ENCODE results near the gene MON2. TPM values are rescaled to one million over a fixed set of nuclear protein-coding genes. Genes with fewer than 3 reads are reported as not detected.

MON2 gene
- total RNA-seq, 1 experiment from 2014 or later: 30.1 TPM

DNA sequence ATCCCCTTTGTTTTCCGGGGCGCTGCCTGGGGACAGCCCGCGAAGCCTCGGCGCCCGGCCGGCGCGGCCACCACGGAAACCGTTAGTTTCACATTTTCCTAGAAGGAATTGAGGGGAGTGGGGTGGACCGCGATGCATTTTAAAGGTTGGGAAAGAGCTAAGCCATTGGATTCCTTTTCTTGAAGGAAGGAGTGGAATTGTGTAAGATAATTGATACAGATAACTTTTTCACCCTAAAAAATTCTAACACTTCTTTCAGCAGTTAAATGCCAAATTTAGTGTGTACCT lies 137.1 kb downstream of the MON2 start:
- peaks cover 26% of the 10 kb centered on the region for H3K4me1 ChIP-seq (ENCODE audit: control insufficient read depth, insufficient read depth, low read length)
- intact Hi-C loops (cut with micrococcal nuclease; ENCODE audit: unreplicated experiment): loop anchor here (5.0 to 10.0 kb wide), 2 partner anchors 189 to 461 kb away; no protein-coding TSS in a partner anchor
- no peaks in the 10 kb centered on the region for H3K9me3 ChIP-seq (ENCODE audit: control insufficient read depth, insufficient read depth, low read depth, low read length)
- CTCF ChIA-PET: interaction anchor here (1.3 kb wide), 1 partner anchor 190 kb away, joined by 10 read pairs; no protein-coding TSS in a partner anchor
- no peak for DNase-seq (ENCODE audit: low read depth, low spot score)
- H3K27me3 ChIP-seq (ENCODE audit: control insufficient read depth, insufficient read depth, low read length): no peaks in the 10 kb centered on the region
- peak overlapping the region; percentile 94 for H3K27ac ChIP-seq (ENCODE audit: low read length)
- no peak for ATAC-seq
- POLR2A ChIA-PET: interaction anchor here (0.5 to 1.0 kb wide), 5 partner anchors 31 to 329 kb away, joined by 3 to 10 read pairs (median 4); no protein-coding TSS in a partner anchor
- H3K36me3 ChIP-seq (ENCODE audit: control insufficient read depth, insufficient read depth, low read length): no peaks in the 10 kb centered on the region
- no TSS peak for BruUV-seq (replicated peaks)
- peak overlapping the region; percentile 89 to 98 for H3K4me3 ChIP-seq (ENCODE audit: low read depth in 2 of 2, low read length in 2 of 2)
- TF ChIP-seq TCF7L2 (IDR thresholded peaks at IDR 0.05; ENCODE audit: low read depth, low read length) (no peak), SIN3A (IDR thresholded peaks at IDR 0.05; ENCODE audit: borderline replicate concordance, insufficient read depth, low read depth, low read length) (no peak), POLR2AphosphoS5 (IDR thresholded peaks at IDR 0.05; ENCODE audit: low read depth, low read length) (no peak)
- TF ChIP-seq, protein P1, sequence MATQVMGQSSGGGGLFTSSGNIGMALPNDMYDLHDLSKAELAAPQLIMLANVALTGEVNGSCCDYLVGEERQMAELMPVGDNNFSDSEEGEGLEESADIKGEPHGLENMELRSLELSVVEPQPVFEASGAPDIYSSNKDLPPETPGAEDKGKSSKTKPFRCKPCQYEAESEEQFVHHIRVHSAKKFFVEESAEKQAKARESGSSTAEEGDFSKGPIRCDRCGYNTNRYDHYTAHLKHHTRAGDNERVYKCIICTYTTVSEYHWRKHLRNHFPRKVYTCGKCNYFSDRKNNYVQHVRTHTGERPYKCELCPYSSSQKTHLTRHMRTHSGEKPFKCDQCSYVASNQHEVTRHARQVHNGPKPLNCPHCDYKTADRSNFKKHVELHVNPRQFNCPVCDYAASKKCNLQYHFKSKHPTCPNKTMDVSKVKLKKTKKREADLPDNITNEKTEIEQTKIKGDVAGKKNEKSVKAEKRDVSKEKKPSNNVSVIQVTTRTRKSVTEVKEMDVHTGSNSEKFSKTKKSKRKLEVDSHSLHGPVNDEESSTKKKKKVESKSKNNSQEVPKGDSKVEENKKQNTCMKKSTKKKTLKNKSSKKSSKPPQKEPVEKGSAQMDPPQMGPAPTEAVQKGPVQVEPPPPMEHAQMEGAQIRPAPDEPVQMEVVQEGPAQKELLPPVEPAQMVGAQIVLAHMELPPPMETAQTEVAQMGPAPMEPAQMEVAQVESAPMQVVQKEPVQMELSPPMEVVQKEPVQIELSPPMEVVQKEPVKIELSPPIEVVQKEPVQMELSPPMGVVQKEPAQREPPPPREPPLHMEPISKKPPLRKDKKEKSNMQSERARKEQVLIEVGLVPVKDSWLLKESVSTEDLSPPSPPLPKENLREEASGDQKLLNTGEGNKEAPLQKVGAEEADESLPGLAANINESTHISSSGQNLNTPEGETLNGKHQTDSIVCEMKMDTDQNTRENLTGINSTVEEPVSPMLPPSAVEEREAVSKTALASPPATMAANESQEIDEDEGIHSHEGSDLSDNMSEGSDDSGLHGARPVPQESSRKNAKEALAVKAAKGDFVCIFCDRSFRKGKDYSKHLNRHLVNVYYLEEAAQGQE (IDR thresholded peaks at IDR 0.05; ENCODE audit: insufficient read depth in 1 of 2, low read depth in 2 of 2, low read length in 1 of 2): no peak
- TF ChIP-seq, protein P2, sequence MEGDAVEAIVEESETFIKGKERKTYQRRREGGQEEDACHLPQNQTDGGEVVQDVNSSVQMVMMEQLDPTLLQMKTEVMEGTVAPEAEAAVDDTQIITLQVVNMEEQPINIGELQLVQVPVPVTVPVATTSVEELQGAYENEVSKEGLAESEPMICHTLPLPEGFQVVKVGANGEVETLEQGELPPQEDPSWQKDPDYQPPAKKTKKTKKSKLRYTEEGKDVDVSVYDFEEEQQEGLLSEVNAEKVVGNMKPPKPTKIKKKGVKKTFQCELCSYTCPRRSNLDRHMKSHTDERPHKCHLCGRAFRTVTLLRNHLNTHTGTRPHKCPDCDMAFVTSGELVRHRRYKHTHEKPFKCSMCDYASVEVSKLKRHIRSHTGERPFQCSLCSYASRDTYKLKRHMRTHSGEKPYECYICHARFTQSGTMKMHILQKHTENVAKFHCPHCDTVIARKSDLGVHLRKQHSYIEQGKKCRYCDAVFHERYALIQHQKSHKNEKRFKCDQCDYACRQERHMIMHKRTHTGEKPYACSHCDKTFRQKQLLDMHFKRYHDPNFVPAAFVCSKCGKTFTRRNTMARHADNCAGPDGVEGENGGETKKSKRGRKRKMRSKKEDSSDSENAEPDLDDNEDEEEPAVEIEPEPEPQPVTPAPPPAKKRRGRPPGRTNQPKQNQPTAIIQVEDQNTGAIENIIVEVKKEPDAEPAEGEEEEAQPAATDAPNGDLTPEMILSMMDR (IDR thresholded peaks at IDR 0.05): no peak
- in situ Hi-C loops (cut with HindIII; ENCODE audit: low pct_unique_long_range_greater_than_20kb, low sequenced_read_pairs): loop anchor here (25.0 kb wide), 1 partner anchor 184 kb away; no protein-coding TSS in a partner anchor

DNA sequence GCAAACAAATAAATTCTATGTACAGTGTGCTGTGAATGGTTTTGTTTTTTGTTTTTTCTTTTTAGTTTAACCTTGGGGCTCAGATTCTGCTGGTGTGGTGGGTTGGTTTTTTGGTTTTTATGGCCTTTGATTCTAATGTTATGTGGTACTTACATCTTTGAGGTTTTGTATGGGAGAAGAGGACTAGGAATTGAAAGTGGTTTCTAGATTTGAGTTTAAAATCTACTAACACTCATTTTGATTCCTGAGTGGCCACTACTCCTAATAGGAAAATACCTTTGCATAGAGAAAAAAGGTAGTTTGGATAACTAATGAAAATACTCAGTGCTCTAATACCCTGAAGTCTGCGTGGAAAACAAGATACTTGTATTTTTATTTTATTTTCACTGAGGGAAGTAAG lies 137.7 kb downstream of the MON2 start:
- CTCF ChIA-PET: no interaction called here
- no TSS peak for BruUV-seq (replicated peaks)
- in situ Hi-C loops (cut with HindIII; ENCODE audit: low pct_unique_long_range_greater_than_20kb, low sequenced_read_pairs): loop anchor here (25.0 kb wide), 1 partner anchor 183 kb away; no protein-coding TSS in a partner anchor

More for the DNA sequence above, 137.7 kb downstream of the MON2 start:
- intact Hi-C loops (cut with micrococcal nuclease; ENCODE audit: unreplicated experiment): loop anchor here (5.0 to 10.0 kb wide), 2 partner anchors 188 to 460 kb away; no protein-coding TSS in a partner anchor
- Histone ChIP-seq H3K9me3 (ENCODE audit: control insufficient read depth, insufficient read depth, low read depth, low read length) (no peaks in the 10 kb centered on the region), H3K36me3 (ENCODE audit: control insufficient read depth, insufficient read depth, low read length) (no peaks in the 10 kb centered on the region), H3K27me3 (ENCODE audit: control insufficient read depth, insufficient read depth, low read length) (no peaks in the 10 kb centered on the region), H3K27ac (ENCODE audit: low read length) (peak overlapping the region; percentile 94), H3K4me3 (ENCODE audit: low read depth in 2 of 2, low read length in 2 of 2) (peak overlapping the region; percentile 89 to 98), H3K4me1 (ENCODE audit: control insufficient read depth, insufficient read depth, low read length) (peaks cover 30% of the 10 kb centered on the region)
- DNase-seq (ENCODE audit: low read depth, low spot score) (no peak), ATAC-seq (no peak)
- POLR2A ChIA-PET: interaction anchor here (0.5 to 1.0 kb wide), 3 partner anchors 105 to 330 kb away, joined by 3 to 4 read pairs (median 4); no protein-coding TSS in a partner anchor
- TF ChIP-seq, protein P2 (IDR thresholded peaks at IDR 0.05): no peak
- TF ChIP-seq POLR2AphosphoS5 (IDR thresholded peaks at IDR 0.05; ENCODE audit: low read depth, low read length) (no peak), TCF7L2 (IDR thresholded peaks at IDR 0.05; ENCODE audit: low read depth, low read length) (no peak), SIN3A (IDR thresholded peaks at IDR 0.05; ENCODE audit: borderline replicate concordance, insufficient read depth, low read depth, low read length) (no peak)
- TF ChIP-seq, protein P1 (IDR thresholded peaks at IDR 0.05; ENCODE audit: insufficient read depth in 1 of 2, low read depth in 2 of 2, low read length in 1 of 2): no peak
